GM15510 (cell line): ENCODE results near the gene MCAM.

Experiments
- POLR2A ChIP-seq: IDR thresholded peaks from 3 replicates; pipeline ENCODE4 v1.6.1; 2011; ENCODE audit warnings: borderline replicate concordance; ENCODE audit not compliant: insufficient read length; ENCODE audit errors: extremely low read depth

The MCAM gene, protein sequence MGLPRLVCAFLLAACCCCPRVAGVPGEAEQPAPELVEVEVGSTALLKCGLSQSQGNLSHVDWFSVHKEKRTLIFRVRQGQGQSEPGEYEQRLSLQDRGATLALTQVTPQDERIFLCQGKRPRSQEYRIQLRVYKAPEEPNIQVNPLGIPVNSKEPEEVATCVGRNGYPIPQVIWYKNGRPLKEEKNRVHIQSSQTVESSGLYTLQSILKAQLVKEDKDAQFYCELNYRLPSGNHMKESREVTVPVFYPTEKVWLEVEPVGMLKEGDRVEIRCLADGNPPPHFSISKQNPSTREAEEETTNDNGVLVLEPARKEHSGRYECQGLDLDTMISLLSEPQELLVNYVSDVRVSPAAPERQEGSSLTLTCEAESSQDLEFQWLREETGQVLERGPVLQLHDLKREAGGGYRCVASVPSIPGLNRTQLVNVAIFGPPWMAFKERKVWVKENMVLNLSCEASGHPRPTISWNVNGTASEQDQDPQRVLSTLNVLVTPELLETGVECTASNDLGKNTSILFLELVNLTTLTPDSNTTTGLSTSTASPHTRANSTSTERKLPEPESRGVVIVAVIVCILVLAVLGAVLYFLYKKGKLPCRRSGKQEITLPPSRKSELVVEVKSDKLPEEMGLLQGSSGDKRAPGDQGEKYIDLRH

DNA sequence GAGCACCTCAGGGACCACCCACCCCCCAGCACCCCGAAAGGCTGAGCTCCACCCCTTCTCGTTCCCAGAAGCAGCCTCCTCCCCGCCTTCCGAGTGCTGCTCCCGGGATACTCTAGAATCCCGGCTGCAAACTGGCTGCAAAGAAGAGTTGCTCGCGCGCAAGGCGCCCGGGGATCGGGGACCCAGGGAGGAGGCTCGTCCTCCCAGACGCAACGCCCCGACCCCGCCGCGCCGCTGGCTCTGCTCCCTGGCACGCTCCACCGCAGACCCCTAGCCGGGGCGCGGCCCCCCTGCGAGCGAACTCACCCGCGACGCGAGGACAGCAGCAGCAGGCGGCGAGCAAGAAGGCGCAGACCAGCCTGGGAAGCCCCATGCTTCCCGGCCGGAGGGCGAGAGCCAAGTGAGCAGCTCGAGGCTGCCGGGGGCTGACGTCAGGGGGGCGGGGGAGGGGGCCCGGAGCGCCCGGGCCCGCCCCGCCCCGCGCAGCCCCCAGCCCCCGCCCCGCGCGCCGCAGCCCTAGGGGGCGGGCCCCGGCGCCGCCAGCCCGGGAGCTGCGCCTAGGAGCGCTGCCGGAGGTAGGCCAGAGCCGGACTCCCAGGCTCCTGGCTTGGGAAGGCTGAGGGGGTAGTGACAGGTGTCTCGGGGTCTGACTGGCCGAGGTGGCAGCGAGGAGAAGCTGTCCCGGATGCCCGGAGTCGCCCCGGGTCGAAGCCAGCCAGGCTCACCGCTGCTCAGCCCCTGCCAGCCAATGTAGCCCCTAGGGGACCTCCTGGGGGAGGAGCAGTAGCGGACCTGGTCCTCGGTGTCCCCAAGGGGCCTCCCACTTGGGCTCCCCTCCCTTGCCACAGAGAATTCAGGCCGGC lies at the start of gene MCAM:
MCAM (minus strand) TSS at position 402 of the 863 bp plus-strand sequence; CDS start at position 373, 29 bp downstream.
- no peak for TF ChIP-seq POLR2A

DNA sequence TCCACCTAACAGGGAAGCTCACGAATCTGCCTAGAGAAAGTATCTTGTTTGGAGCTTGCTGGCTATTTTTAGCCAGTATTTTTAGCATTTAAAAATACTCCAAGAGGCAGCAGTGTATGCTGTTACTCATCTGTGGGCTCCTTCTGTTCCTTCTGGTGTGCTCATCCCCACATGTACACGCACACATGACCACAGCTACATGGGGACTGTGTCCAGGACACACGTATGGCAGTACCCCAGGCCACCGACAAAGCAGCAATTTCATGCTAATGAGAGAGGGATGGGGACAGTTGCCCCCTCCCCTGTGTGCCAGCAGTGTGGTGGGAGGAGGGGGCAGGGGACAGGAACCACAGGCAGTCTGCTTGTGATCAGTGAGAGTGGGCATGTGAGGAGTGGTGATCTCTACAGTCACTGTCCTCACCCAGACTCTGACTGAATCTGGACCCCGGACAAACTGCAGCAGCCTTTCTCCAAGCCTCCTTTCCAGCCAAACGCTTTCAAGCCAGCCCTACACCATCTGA lies 48.2 kb upstream of the MCAM start:
- TF ChIP-seq POLR2A, result no peak

DNA sequence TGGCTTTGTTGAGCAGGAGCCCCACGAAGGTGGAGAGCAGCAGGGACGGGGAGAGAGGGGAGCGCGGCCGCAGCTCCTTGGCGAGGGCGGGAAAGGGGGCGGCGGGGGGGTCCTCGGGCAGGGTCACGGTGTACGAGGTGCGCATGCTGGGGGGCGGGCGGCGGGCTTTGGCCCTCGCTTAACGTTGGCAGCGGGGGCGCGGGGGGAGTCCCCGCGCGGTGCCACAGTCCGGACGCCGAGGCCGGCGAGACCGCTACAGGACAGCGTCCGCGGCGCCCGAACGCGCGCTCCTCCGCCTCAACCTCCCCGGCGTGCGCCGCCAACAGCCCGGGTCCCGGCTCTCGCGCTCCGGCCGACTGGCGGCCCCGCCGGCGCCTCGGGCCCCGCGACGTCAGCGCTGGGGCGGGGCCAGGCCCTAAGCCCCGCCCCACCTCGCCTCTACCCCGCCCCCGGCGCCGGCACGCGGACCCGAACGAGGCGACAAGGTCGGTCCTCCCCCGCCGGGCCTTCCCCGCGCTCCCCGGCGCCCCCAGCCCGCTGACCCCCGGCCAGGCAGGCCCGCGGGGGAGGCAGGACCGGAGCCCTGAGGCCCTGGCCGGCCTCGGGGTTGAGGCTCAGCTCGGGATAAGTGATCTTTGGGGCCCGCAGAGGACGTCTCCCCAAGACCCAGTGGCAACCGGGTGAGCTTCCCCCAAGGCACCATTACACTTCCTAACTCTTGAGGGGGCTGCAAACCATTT lies 47.1 kb upstream of the MCAM start:
- TF ChIP-seq POLR2A, result no peak

DNA sequence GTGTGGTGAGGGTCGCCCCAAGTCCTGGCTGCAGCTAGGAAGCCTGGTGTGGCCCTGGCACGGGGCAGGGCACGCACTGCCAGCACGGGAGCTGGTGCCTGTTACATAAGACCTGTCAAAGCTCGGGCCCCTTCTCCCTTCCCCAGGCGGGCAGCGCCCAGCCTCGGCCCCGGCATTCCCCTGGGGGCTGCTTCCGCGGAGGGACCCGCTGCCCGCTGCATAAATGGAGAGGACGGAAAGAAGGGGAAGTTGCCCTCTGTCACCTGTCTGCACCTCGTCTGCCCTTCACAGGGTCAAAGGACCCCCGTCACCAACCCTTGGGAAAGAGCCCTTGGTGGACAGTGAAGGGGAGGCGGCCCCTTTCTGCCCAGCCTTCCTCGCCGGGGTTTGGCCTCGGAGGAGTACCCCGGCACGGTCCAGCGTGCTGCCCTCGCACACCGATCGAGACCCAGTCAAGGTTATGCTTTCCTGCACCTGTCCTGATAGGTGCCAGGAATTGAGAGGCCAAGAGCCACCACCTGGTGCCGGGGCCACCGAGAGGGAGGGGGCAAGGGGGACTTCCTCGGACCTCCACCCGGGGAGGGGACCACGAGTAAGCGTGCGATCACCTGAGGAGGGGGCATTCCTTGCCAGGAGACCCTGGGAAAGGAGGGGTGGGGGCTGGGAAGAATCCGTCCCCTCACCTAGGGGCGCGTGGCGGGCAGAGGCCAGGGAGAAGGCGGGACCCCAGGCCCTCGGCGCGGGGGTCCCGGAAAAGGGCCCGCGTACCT lies 46.3 kb upstream of the MCAM start:
- no peak for TF ChIP-seq POLR2A

DNA sequence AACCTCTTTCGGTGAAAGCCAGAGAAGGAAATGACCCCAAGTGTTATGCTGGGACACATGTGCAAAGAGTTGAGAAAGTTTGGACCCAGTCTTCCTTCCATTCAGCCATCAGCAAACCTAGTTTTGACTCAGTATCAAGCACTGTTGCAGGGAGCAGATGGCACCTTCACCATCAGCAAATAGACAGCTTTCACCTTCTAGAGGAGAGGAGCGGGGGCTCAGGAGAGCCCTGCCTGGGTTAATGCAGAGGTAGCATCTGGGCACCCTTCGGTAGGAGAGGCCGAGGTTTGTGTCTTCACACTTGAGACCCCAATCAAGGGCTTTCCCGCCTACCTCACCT lies 45.8 kb upstream of the MCAM start:
- no peak for TF ChIP-seq POLR2A

DNA sequence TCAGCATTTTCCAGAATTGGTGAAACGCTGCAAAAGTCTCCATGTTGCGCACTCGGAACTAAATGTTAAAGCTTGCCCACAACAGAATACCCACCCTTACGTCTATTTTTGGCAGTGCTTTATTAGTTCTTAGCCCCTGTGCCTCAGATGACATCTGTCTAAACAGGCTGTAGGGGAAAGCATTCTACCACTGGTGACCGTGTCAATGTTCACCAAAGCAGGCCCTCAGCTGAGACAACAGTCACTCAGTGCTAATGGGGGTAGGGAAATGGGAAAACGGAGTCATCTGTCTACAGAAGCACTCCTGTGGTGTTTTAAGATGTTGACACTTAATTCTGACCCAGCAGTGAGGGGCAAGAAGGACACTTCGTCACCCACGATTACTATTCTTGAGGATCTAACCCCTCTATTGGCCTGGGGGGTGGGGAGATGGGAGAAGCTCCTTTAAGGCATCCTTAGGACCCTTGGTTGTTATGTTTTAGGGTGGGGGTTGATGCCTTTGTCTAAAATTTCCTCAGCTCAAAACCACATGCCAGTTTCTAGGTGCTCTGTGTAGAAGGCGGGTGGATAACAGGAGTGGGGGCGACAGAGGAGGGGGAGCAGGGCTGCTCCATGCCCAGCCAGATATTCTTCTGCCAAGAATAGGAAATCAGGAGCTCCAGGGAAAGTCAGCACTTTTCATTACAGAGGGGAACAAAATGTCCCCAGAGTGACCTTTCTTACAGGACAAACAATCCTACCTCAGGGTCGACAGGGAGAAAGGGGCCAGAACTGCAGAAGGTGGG lies 45.2 kb upstream of the MCAM start:
- TF ChIP-seq POLR2A, result no peak

DNA sequence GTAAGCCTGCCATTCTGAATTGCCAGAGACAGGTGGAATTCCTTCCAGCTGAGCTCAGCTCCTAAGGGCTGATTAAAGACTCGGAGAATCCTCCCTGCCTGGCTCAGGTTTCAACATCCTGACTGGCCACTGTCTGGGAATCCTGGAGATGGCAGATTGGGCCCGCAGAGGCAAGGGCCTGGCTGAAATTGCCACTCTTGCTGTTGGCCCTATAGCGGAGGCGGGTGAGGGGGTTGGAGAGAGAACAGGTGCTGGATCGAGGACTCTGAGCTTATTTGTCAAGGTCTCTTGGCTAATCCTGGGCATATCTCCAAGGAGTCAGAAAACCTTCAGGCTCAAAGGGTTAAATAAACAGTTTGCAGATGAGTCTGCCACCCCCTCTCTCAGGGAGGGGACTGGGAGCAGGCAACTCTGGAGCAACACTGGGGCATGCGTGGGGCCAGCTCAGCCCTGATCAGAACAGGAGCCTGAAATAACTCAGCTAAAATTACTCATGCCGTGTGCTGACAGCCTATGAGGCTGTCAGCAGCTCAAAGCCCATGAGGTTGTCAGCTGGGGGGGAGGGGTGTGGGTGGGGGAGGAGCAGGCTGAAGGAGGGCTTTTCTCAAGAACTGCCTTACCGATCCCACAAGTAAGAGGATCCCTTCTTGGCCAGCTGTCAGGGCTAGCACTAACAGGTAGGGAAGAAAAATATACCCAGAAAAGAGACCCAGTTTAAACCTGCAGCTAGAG lies 44.3 kb upstream of the MCAM start:
- no peak for TF ChIP-seq POLR2A

DNA sequence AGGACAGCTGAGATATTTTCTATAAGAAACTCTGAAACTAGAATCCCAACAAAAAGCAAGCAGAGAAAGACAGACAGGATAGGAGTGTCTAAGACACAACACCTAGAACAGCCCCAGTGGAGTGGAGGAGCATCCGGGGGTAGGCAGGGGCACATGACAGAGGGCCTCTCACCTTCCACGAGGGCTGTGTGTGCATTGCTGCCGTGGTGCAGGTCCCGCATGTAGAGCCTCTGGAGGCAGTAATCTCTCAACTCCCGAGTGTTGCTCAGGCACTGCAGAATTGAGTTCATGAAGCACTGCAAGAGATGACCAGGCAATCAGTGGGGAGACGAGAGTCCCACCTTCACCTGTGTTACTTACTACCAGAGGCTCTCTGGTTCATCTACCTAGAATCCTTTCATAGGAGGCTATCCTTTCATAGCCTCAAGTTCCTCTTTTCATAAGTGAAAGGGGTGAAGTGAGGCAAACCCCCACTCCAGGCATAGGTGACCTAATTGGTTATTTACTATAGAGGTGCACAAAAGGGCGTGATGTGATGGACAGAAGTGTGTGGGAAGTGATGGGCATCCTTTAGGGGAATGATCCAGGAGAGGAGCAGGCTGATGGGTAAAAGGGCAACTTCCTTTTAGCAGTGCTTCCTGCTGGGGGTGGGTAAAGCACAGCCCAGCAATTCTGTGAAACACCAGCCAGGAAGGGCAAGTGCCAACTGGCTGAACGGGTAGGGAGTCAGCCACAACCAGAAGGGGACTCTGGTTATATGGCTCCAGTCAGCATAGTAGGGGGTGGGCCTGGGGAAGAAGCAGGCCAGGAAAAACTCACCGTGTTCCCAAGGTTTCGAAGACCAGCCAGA lies 42.7 kb upstream of the MCAM start:
- TF ChIP-seq POLR2A, result no peak

DNA sequence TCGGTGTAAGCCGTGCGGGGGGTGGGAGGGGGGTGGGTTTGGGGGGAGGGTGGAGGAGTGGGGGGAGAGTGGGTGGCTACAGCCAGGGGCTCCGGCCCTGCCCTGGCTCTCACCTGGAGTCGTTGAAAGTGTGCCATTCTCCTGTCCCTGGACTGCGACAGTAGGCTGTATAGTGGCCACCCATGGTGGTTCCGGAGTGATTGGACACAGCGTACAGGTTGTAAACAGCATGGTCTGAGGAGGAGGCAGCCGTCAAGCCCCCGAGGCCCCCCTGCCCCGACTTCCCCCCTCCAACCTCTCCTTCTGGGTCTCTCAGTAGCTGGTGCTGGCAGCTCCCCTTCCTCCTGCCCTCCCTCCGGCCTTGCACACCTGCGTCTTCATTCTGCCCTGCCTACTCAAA lies 40.1 kb upstream of the MCAM start:
- TF ChIP-seq POLR2A, result no peak

DNA sequence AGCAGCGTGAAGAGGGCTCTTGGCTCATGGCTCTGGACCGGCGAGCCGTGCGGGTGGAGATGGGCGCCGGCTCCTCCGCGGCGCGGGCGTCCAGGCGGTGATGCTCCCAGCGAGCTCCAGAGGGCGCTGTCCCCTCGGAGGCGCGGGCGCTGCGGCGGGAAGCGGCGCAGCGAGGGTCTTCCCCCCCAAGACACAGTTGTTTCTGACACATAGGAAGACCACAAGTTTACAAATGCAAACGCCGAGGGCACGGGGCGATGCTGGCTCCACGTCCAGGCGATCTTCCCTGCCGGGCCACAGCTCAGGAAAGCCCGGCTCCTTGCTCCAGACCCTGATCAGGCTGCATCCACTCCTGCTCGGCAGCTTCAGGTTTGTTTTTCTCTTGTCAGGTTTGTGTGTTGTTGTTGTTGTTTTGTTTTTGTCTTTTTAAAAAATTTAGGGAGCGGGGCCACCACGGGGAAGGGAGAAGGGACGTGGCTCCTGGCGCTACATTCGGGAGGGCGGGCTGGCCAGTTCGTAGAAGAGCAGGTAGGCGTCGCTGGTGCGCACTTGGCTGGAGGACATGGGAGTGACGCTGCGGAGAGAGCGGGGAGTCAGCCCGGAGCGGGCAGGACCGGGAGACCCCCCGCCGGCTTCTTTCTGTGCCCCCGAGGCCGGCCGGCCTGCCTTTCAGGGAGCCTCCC lies 39.6 kb upstream of the MCAM start:
- no peak for TF ChIP-seq POLR2A
